ENCODE measurements around the gene ACOT9.

GRCh38 chrX:23742174-23742696 is 841 bp downstream of the ACOT9 start:
- TF ChIP-seq POLR2A (IDR thresholded peaks at IDR 0.05) (no peak), CTCF (IDR thresholded peaks at IDR 0.05) (no peak)

All from lower leg skin (tissue), 3 donors.